Measurements from ENCODE around the gene DGKG. TPM values are rescaled to one million over a fixed set of nuclear protein-coding genes. Genes with fewer than 3 reads are reported as not detected.
A peak's percentile ranks its signal among the peaks of the same experiment; 100 is the strongest.

Gene DGKG
- total RNA-seq, 2 donors from 2014 or later, result 0.17 to 0.64 TPM

GRCh38 chr3:186247821-186248814 is 113.9 kb downstream of the DGKG start:
- TF ChIP-seq CTCF (IDR thresholded peaks at IDR 0.05), result no peak
- no peaks in the 10 kb centered on the region for H3K27me3 ChIP-seq
- no peak for DNase-seq
- H3K27ac ChIP-seq, result no peak overlapping the region
- no peaks in the 10 kb centered on the region for H3K9me3 ChIP-seq
- no peak overlapping the region for H3K4me3 ChIP-seq
- H3K4me1 ChIP-seq, result no peaks in the 10 kb centered on the region
- no peaks in the 10 kb centered on the region for H3K36me3 ChIP-seq
- intact Hi-C loops (cut with DNase I), result no loop called here
- no peak overlapping the region for H3K9ac ChIP-seq (ENCODE audit: low read depth in 2 of 2, low read length in 2 of 2)

GRCh38 chr3:186246941-186247340 is 115.1 kb downstream of the DGKG start:
- Histone ChIP-seq H3K9ac (ENCODE audit: low read depth in 2 of 2, low read length in 2 of 2) (no peak overlapping the region), H3K4me3 (no peak overlapping the region), H3K4me1 (no peaks in the 10 kb centered on the region), H3K9me3 (no peaks in the 10 kb centered on the region), H3K27ac (no peak overlapping the region), H3K27me3 (no peaks in the 10 kb centered on the region), H3K36me3 (no peaks in the 10 kb centered on the region)
- no peak for TF ChIP-seq CTCF (IDR thresholded peaks at IDR 0.05)
- DNase-seq, result no peak
- intact Hi-C loops (cut with DNase I), result no loop called here

GRCh38 chr3:186244016-186244415 is 118.0 kb downstream of the DGKG start:
- Histone ChIP-seq H3K36me3 (no peaks in the 10 kb centered on the region), H3K4me3 (no peak overlapping the region), H3K9me3 (no peaks in the 10 kb centered on the region), H3K27me3 (no peaks in the 10 kb centered on the region), H3K4me1 (no peaks in the 10 kb centered on the region), H3K27ac (no peak overlapping the region), H3K9ac (ENCODE audit: low read depth in 2 of 2, low read length in 2 of 2) (no peak overlapping the region)
- DNase-seq, result no peak
- intact Hi-C loops (cut with DNase I), result no loop called here
- no peak for TF ChIP-seq CTCF (IDR thresholded peaks at IDR 0.05)

- no peaks in the 10 kb centered on the region for H3K4me1 ChIP-seq
- intact Hi-C loops (cut with DNase I), result loop anchor here (2.0 kb wide), 1 partner anchor 259 kb away; no protein-coding TSS in a partner anchor
- no peak overlapping the region for H3K27ac ChIP-seq
- no peaks in the 10 kb centered on the region for H3K36me3 ChIP-seq
- TF ChIP-seq CTCF (IDR thresholded peaks at IDR 0.05), result peak; percentile 43
- H3K27me3 ChIP-seq, result no peaks in the 10 kb centered on the region
- peak; percentile 64 for DNase-seq
- no peak overlapping the region for H3K9ac ChIP-seq (ENCODE audit: low read depth in 2 of 2, low read length in 2 of 2)
- H3K9me3 ChIP-seq, result no peaks in the 10 kb centered on the region
- H3K4me3 ChIP-seq, result peak overlapping the region; percentile 6
Observed at GRCh38 chr3:186241910-186242821, 119.9 kb downstream of the DGKG start.

GRCh38 chr3:186239321-186239720 is 122.7 kb downstream of the DGKG start:
- TF ChIP-seq CTCF (IDR thresholded peaks at IDR 0.05), result no peak
- H3K36me3 ChIP-seq, result no peaks in the 10 kb centered on the region
- intact Hi-C loops (cut with DNase I), result no loop called here
- H3K27me3 ChIP-seq, result no peaks in the 10 kb centered on the region
- no peak overlapping the region for H3K27ac ChIP-seq
- no peaks in the 10 kb centered on the region for H3K4me1 ChIP-seq
- H3K9ac ChIP-seq (ENCODE audit: low read depth in 2 of 2, low read length in 2 of 2), result no peak overlapping the region
- no peaks in the 10 kb centered on the region for H3K9me3 ChIP-seq
- no peak overlapping the region for H3K4me3 ChIP-seq
- no peak for DNase-seq
